Hepatocyte (in vitro differentiated cells): ENCODE data around the gene SPSB2.

Experiments
- CTCF ChIP-seq: fragments of 200-600 bp; sonication (generic); IDR thresholded peaks from 2 replicates; pipeline ENCODE4 v1.5.1; 2016; ENCODE audit warnings: antibody characterized with exemption, mild to moderate bottlenecking; ENCODE audit not compliant: poor library complexity
- EZH2 ChIP-seq: fragments of 200-600 bp; sonication (generic); IDR thresholded peaks from 2 replicates; pipeline ENCODE4 v1.6.1; 2016; ENCODE audit warnings: antibody characterized with exemption, mild to moderate bottlenecking, borderline replicate concordance
- EZH2phosphoT487 ChIP-seq: fragments of 200-600 bp; sonication (generic); IDR thresholded peaks from one replicate; pipeline ENCODE4 v1.6.1; 2018; ENCODE audit warnings: antibody characterized with exemption, mild to moderate bottlenecking, low read depth, moderate library complexity; ENCODE audit not compliant: unreplicated experiment, severe bottlenecking

GRCh38 chr12:6902448-6902847 lies 29.3 kb upstream of the SPSB2 start:
- no peak for TF ChIP-seq CTCF
- TF ChIP-seq EZH2 = no peak
- no peak for TF ChIP-seq EZH2phosphoT487
